Esophagus squamous epithelium (tissue), 4 donors: ENCODE results near the gene EEF1AKMT1.
"Not testable (repeated sequence)": the region's sequence is repeated elsewhere in the genome, so short reads cannot be mapped to it uniquely, and the experiment has no call there.

Experiments
- POLR2A ChIP-seq, 4 donors: fragments of 450-650 bp; IDR thresholded peaks; one replicate each; pipeline ENCODE4 v1.6.1; 2017; ENCODE audit warnings: antibody characterized with exemption in 4 of 4, mild to moderate bottlenecking in 4 of 4, moderate library complexity in 3 of 4
- TF ChIP-seq, protein P1 (sequence below), 6 experiments: fragments of 450-650 bp in 4 of 6; fragments of 200-600 bp in 2 of 6; sonication (generic) in 2 of 6; IDR thresholded peaks; one replicate each; pipeline ENCODE4 v1.5.1; 2016 to 2019; ENCODE audit warnings: antibody characterized with exemption in 6 of 6, mild to moderate bottlenecking in 4 of 6, moderate library complexity in 4 of 6

DNA sequence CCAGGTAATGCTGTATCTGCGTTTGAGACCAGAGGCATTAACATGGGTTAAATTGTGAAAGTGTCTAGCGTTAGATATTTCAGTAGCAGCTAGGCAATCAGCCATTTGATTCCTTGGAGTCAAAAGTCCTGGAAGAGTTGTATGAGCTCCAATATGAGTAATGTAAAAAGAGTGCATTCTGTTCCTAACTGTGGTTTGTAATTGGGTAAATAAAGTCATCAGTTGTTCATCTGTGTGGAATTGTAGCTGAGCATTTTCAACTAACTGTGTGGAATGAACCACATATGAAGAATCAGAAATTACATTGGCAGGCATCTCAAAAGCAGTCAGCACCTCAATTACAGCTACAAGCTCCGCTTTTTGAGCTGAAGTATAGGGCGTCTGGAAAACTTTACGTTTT, 92.3 kb downstream of the EEF1AKMT1 start:
- TF ChIP-seq, protein P1, sequence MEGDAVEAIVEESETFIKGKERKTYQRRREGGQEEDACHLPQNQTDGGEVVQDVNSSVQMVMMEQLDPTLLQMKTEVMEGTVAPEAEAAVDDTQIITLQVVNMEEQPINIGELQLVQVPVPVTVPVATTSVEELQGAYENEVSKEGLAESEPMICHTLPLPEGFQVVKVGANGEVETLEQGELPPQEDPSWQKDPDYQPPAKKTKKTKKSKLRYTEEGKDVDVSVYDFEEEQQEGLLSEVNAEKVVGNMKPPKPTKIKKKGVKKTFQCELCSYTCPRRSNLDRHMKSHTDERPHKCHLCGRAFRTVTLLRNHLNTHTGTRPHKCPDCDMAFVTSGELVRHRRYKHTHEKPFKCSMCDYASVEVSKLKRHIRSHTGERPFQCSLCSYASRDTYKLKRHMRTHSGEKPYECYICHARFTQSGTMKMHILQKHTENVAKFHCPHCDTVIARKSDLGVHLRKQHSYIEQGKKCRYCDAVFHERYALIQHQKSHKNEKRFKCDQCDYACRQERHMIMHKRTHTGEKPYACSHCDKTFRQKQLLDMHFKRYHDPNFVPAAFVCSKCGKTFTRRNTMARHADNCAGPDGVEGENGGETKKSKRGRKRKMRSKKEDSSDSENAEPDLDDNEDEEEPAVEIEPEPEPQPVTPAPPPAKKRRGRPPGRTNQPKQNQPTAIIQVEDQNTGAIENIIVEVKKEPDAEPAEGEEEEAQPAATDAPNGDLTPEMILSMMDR (IDR thresholded peaks at IDR 0.05), result not testable (repeated sequence)
- not testable (repeated sequence) for TF ChIP-seq POLR2A (IDR thresholded peaks at IDR 0.05)
